ENCODE measurements around the gene ZDHHC16.
"Not testable (repeated sequence)": the region's sequence is repeated elsewhere in the genome, so short reads cannot be mapped to it uniquely, and the experiment has no call there.

Gene ZDHHC16
- total RNA-seq = 5.4 to 68.3 (median 45.6) reads per million in 9 experiments

- DNase-seq = peak; percentile 82 to 85 (median 84)
- Mint-ChIP-seq H3K36me3 (ENCODE audit: insufficient read depth) (peaks cover 21% of the 10 kb centered on the region), H3K9me3 (no peaks in the 10 kb centered on the region), H3K4me3 (peak within 1 kb of the TSS; percentile 99 to 100), H3K27ac (peak within 1 kb of the TSS; percentile 95 to 96), H3K4me1 (ENCODE audit: low read depth in 2 of 2) (peaks cover 32 to 34% of the 10 kb centered on the region in 2 donors), H3K27me3 (no peaks in the 10 kb centered on the region)
- ATAC-seq (replicated peaks) = peak; percentile 96
These were observed at the start of gene ZDHHC16, which contains the start of gene EXOSC1 for GRCh38 chr10:97445722-97446639. TSS of gene ZDHHC16 (plus strand) at chr10:97446175. CDS start at chr10:97451676, 5,501 bp downstream. TSS of gene EXOSC1 (minus strand) at chr10:97446006. CDS start at chr10:97445985, 21 bp downstream.

- H3K4me1 Mint-ChIP-seq (ENCODE audit: low read depth in 2 of 2) = peaks cover 9 to 11% of the 10 kb centered on the region in 2 donors
- H3K27me3 Mint-ChIP-seq = no peaks in the 10 kb centered on the region
- peak overlapping the region; percentile 98 to 99 for H3K27ac Mint-ChIP-seq
- no peak for DNase-seq
- no peaks in the 10 kb centered on the region for H3K9me3 Mint-ChIP-seq
- no peak for ATAC-seq (replicated peaks)
- H3K36me3 Mint-ChIP-seq (ENCODE audit: insufficient read depth) = peaks cover 54% of the 10 kb centered on the region
- peak overlapping the region; percentile 96 to 98 for H3K4me3 Mint-ChIP-seq
These were observed 46.0 kb upstream of the ZDHHC16 start for GRCh38 chr10:97399843-97400545.

DNA sequence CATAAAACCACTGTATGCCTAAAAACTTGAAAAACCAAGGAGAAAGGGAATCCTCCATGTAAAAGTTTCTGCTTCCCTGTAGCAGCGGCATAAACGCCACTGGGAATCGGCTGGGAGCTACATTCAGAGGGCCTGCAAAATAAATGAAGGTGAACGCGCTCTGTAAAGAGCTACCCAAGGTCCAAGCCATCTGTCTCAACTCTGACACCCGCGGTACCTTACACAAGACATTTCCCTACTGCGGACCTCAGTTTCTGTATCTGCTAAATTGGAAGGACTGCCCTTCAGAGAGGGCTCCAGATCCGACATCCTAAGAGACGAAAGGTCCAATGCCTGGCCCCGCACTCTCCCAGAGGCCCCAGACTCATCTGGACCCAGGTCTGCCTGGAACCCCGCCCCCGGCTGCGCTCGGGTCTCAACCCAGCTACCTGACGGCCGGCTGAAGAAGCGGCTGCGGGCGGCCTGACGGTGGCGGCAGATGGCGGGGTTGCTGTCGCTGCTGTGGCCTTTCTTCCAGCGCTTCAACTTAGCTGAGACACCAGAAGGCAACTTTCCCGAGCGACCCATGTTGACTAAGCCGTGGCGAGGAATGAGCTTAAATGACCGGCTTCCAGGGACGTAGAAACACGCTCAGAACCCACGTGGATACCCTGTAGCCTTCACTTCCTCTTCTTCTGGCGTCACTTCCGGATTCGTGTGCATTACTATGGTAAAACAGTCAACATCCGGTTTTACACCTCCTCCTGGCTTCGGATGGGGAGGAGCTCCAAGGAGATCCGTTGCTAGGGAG is 45.1 kb upstream of the ZDHHC16 start, which contains the start of gene RRP12:
Gene RRP12 (minus strand): TSS at position 676 of the 790 bp plus-strand sequence. CDS start 109 bp downstream, at position 567.
- Mint-ChIP-seq H3K36me3 (ENCODE audit: insufficient read depth) (peaks cover 46% of the 10 kb centered on the region), H3K27me3 (no peaks in the 10 kb centered on the region), H3K4me1 (ENCODE audit: low read depth in 2 of 2) (peaks cover 9 to 11% of the 10 kb centered on the region in 2 donors), H3K4me3 (peak within 1 kb of the TSS; percentile 96 to 98), H3K9me3 (no peaks in the 10 kb centered on the region), H3K27ac (peak within 1 kb of the TSS; percentile 98 to 99)
- ATAC-seq (replicated peaks) = peak; percentile 97
- DNase-seq = peak; percentile 83 to 87 (median 84)

DNA sequence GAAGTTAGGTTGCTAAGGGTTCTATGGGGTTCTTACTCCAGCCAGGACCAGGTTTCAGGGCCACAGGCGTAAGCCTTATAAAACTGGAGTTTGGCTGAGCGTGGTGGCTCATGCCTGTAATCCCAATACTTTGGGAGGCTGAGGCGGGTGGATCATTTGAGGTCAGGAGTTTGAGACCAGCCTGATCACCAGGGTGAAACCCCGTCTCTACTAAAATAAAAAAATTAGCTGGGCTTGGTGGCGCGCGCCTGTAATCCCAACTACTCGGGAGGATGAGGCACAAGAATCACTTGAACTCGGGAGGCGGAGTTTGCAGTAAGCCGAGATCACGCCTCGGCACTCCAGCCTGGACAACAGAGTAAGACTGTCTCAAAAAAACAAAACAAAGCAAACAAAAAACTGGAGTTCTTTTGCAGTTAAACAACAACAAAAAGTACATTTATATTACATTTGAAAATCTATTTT is 44.5 kb upstream of the ZDHHC16 start:
- Mint-ChIP-seq H3K27me3 (no peaks in the 10 kb centered on the region), H3K27ac (peak overlapping the region; percentile 98 to 99), H3K9me3 (no peaks in the 10 kb centered on the region), H3K4me3 (peak overlapping the region; percentile 96 to 98), H3K36me3 (ENCODE audit: insufficient read depth) (peaks cover 39% of the 10 kb centered on the region), H3K4me1 (ENCODE audit: low read depth in 2 of 2) (peaks cover 9 to 11% of the 10 kb centered on the region in 2 donors)
- DNase-seq = no peak
- no peak for ATAC-seq (replicated peaks)

DNA sequence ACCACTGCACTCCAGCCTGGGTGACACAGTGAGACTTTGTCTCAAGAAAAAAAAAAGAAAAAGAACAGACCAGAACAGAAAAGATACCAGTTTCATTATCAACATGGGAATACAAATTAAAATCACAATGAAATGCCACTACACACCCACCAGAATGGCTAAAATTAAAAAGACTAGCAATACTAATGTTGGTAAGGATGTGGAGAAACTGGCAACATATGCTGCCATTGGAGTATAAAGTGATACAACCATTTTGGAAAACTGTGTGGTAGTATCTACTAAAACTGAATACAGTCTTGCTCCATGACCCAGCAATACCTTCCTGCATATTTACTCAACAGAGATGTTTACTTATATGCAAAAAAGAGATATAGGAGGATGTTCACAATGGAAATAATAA is 41.9 kb upstream of the ZDHHC16 start:
- Mint-ChIP-seq H3K36me3 (ENCODE audit: insufficient read depth) (peaks cover 21% of the 10 kb centered on the region), H3K4me1 (ENCODE audit: low read depth in 2 of 2) (peaks cover 15% of the 10 kb centered on the region in 2 donors), H3K9me3 (no peaks in the 10 kb centered on the region), H3K27ac (no peak overlapping the region), H3K4me3 (no peak overlapping the region), H3K27me3 (no peaks in the 10 kb centered on the region)
- ATAC-seq (replicated peaks) (no peak), DNase-seq (no peak)

DNA sequence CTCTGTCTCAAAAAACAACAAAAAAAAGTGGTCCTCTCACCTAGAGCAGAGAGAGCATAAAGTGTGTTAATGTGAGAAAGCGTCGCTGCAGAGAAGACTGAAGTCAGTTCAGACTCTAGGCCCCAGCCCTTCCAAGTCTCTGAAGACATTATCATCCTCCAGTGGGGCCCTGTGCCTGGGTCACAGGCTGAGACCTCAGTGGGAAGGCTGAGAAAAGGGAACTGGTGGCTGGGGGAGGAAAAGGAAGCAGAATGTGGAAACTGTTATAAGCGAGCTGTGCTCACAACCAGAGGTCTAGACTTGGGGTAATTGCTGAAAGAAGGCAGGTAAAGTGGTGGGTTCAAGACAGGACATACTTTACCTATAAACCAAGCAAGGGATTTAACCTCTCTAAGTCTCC is 39.9 kb upstream of the ZDHHC16 start:
- H3K9me3 Mint-ChIP-seq = no peaks in the 10 kb centered on the region
- no peak overlapping the region for H3K4me3 Mint-ChIP-seq
- DNase-seq = no peak

GRCh38 chr10:97406483-97406882 is 39.5 kb upstream of the ZDHHC16 start:
- DNase-seq; H3K36me3 Mint-ChIP-seq (ENCODE audit: insufficient read depth); H3K9me3 Mint-ChIP-seq; H3K4me1 Mint-ChIP-seq (ENCODE audit: low read depth in 2 of 2); H3K27me3 Mint-ChIP-seq; H3K4me3 Mint-ChIP-seq; ATAC-seq (replicated peaks); H3K27ac Mint-ChIP-seq: not testable (repeated sequence)

More for the DNA sequence above, 39.9 kb upstream of the ZDHHC16 start:
- H3K27ac Mint-ChIP-seq = peak overlapping the region in 1 of 2 donors; percentile 60
- no peaks in the 10 kb centered on the region for H3K27me3 Mint-ChIP-seq
- H3K36me3 Mint-ChIP-seq (ENCODE audit: insufficient read depth) = peaks cover 6% of the 10 kb centered on the region
- H3K4me1 Mint-ChIP-seq (ENCODE audit: low read depth in 2 of 2) = peaks cover 9 to 12% of the 10 kb centered on the region in 2 donors
- ATAC-seq (replicated peaks) = no peak

- DNase-seq (peak; percentile 49 to 63 (median 58)), ATAC-seq (replicated peaks) (peak; percentile 97)
- H3K4me3 Mint-ChIP-seq = peak overlapping the region; percentile 51 to 59
- H3K9me3 Mint-ChIP-seq = no peaks in the 10 kb centered on the region
- peaks cover 4 to 7% of the 10 kb centered on the region in 2 donors for H3K4me1 Mint-ChIP-seq (ENCODE audit: low read depth in 2 of 2)
- H3K27ac Mint-ChIP-seq = peak overlapping the region in 1 of 2 donors; percentile 19
- no peaks in the 10 kb centered on the region for H3K27me3 Mint-ChIP-seq
- H3K36me3 Mint-ChIP-seq (ENCODE audit: insufficient read depth) = no peaks in the 10 kb centered on the region
These were observed 38.6 kb upstream of the ZDHHC16 start for GRCh38 chr10:97407211-97407951.

DNA sequence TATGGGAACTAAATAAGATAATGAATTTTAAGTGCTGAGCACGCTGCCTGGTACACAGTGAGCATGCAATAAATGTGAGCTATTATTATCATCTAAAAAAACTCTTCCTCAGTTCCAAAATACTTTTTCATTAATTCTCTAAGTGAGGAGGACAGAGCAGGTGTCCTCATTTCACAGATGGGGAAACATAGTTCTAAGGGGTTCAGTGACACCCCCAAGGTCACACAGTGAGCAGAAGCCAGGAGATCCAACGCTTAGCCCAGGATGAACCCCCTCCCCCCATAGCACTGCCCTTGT is 38.1 kb upstream of the ZDHHC16 start:
- no peak for DNase-seq
- H3K9me3 Mint-ChIP-seq = no peaks in the 10 kb centered on the region
- peak overlapping the region in 1 of 2 donors; percentile 54 for H3K27ac Mint-ChIP-seq
- peaks cover 7 to 9% of the 10 kb centered on the region in 2 donors for H3K4me1 Mint-ChIP-seq (ENCODE audit: low read depth in 2 of 2)
- H3K4me3 Mint-ChIP-seq = peak overlapping the region in 1 of 2 donors; percentile 59
- H3K36me3 Mint-ChIP-seq (ENCODE audit: insufficient read depth) = no peaks in the 10 kb centered on the region
- no peaks in the 10 kb centered on the region for H3K27me3 Mint-ChIP-seq
- ATAC-seq (replicated peaks) = no peak

- no peak overlapping the region for H3K4me3 Mint-ChIP-seq
- ATAC-seq (replicated peaks) (no peak), DNase-seq (no peak)
- no peaks in the 10 kb centered on the region for H3K27me3 Mint-ChIP-seq
- H3K9me3 Mint-ChIP-seq = no peaks in the 10 kb centered on the region
- peaks cover 1% of the 10 kb centered on the region for H3K36me3 Mint-ChIP-seq (ENCODE audit: insufficient read depth)
- H3K27ac Mint-ChIP-seq = peak overlapping the region in 1 of 2 donors; percentile 54
- peaks cover 11 to 13% of the 10 kb centered on the region in 2 donors for H3K4me1 Mint-ChIP-seq (ENCODE audit: low read depth in 2 of 2)
These were observed 37.4 kb upstream of the ZDHHC16 start for GRCh38 chr10:97408496-97408992.

DNA sequence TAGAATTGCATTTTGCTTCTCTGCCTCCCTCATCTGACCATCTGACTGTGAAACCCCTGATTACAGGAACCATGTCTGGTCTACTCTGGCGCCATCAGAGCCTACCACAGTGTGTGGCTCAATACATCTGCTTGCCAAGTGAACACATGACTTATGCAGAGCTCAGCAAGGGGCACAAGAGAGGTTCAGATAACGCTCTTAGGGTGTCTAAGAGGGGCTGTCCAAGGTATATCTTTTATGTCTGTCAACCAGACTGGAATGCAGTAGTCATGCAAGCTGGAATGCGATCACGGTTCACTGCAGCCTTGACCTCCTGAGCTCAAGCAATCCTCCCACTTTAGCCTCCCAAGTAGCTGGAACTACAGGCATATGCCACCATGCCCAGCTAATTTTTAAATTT is 34.6 kb upstream of the ZDHHC16 start:
- Mint-ChIP-seq H3K4me1 (ENCODE audit: low read depth in 2 of 2) (peaks cover 21 to 33% of the 10 kb centered on the region in 2 donors), H3K36me3 (ENCODE audit: insufficient read depth) (peaks cover 7% of the 10 kb centered on the region), H3K27ac (no peak overlapping the region), H3K27me3 (no peaks in the 10 kb centered on the region), H3K9me3 (no peaks in the 10 kb centered on the region), H3K4me3 (no peak overlapping the region)
- DNase-seq = no peak
- no peak for ATAC-seq (replicated peaks)

DNA sequence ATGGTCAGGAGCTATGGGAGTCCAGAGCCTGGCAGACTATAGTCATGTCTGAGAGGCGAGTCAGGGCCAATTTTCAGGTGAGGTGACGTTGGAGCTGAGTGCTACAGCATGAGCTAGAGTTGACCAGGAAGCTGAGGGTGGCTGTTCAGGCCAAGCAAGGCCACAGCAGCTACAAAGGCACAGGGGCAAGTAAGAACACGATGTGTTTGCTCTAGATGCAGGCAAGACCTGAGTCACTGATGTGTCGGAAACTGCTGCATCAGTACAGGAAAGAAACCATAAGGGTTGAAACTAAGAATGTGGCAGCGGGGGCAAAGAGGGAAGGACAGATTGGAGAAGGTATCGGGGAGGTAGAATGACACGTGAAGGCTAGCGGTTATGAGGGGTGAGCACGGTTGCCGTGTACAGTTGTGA is 33.1 kb upstream of the ZDHHC16 start:
- H3K27me3 Mint-ChIP-seq = no peaks in the 10 kb centered on the region
- DNase-seq = no peak
- H3K4me1 Mint-ChIP-seq (ENCODE audit: low read depth in 2 of 2) = peaks cover 22 to 30% of the 10 kb centered on the region in 2 donors
- ATAC-seq (replicated peaks) = no peak
- peak overlapping the region; percentile 2 to 88 for H3K27ac Mint-ChIP-seq
- no peaks in the 10 kb centered on the region for H3K9me3 Mint-ChIP-seq
- peak overlapping the region; percentile 1 to 13 for H3K4me3 Mint-ChIP-seq
- peaks cover 7% of the 10 kb centered on the region for H3K36me3 Mint-ChIP-seq (ENCODE audit: insufficient read depth)
